GM18870 (cell line): ENCODE results near the gene FBLN7.

Experiments
- ATAC-seq: cut with Tn5 transposase; IDR thresholded peaks from one replicate; pipeline ENCODE4 v1.9.1; 2021; ENCODE audit warnings: moderate library complexity; ENCODE audit not compliant: unreplicated experiment

Gene FBLN7

GRCh38 chr2:112156152-112156986 lies 18.2 kb downstream of the FBLN7 start:
- ATAC-seq, result no peak

- no peak for ATAC-seq
Observed at GRCh38 chr2:112157472-112157871, 19.3 kb downstream of the FBLN7 start.

GRCh38 chr2:112159454-112159921 lies 21.3 kb downstream of the FBLN7 start:
- ATAC-seq, result no peak

GRCh38 chr2:112160283-112161250 lies 22.4 kb downstream of the FBLN7 start:
- no peak for ATAC-seq

- ATAC-seq, result no peak
Observed at GRCh38 chr2:112161431-112162145, 23.4 kb downstream of the FBLN7 start.

- no peak for ATAC-seq
Observed at GRCh38 chr2:112162341-112162740, 24.2 kb downstream of the FBLN7 start.

GRCh38 chr2:112162956-112163355 lies 24.8 kb downstream of the FBLN7 start:
- ATAC-seq, result no peak

GRCh38 chr2:112163541-112163981 lies 25.4 kb downstream of the FBLN7 start:
- no peak for ATAC-seq

- no peak for ATAC-seq
Observed at GRCh38 chr2:112164876-112165275, 26.7 kb downstream of the FBLN7 start.

GRCh38 chr2:112165296-112165695 lies 27.1 kb downstream of the FBLN7 start:
- no peak for ATAC-seq

- ATAC-seq, result no peak
Observed at GRCh38 chr2:112166806-112167499, 28.8 kb downstream of the FBLN7 start.

GRCh38 chr2:112168422-112169124 lies 30.4 kb downstream of the FBLN7 start:
- no peak for ATAC-seq

- no peak for ATAC-seq
Observed at GRCh38 chr2:112170495-112170894, 32.3 kb downstream of the FBLN7 start.

- ATAC-seq, result no peak
Observed at GRCh38 chr2:112173646-112174319, 35.6 kb downstream of the FBLN7 start.

GRCh38 chr2:112174383-112174782 lies 36.2 kb downstream of the FBLN7 start:
- ATAC-seq, result no peak

- no peak for ATAC-seq
Observed at GRCh38 chr2:112175333-112175732, 37.1 kb downstream of the FBLN7 start.

- no peak for ATAC-seq
Observed at GRCh38 chr2:112175958-112176573, 37.9 kb downstream of the FBLN7 start.

GRCh38 chr2:112181571-112182290 lies 43.5 kb downstream of the FBLN7 start:
- no peak for ATAC-seq
